ENCODE data around the gene PRDM16. TPM values are rescaled to one million over a fixed set of nuclear protein-coding genes. Genes with fewer than 3 reads are reported as not detected.

The PRDM16 gene
- total RNA-seq, 1 experiment from 2014 or later, result 0.17 TPM

GRCh38 chr1:3074800-3075199 is 5.8 kb downstream of the PRDM16 start:
- Histone ChIP-seq H2BK5ac (ENCODE audit: insufficient read length, low read length) (no peak overlapping the region), H2AFZ (ENCODE audit: low read length) (no peak overlapping the region), H3K4me2 (ENCODE audit: insufficient read depth, insufficient read length, low read length) (no peak overlapping the region), H2BK15ac (ENCODE audit: low read depth, low read length) (no peak overlapping the region), H3K27ac (ENCODE audit: insufficient read length, low read depth, low read length) (no peak overlapping the region), H3K79me1 (ENCODE audit: insufficient read depth, low read depth, low read length, poor library complexity, severe bottlenecking) (no peaks in the 10 kb centered on the region), H3K23ac (ENCODE audit: insufficient read length, low read depth, low read length) (no peak overlapping the region), H3K9me3 (ENCODE audit: control insufficient read depth, low read depth, low read length) (no peaks in the 10 kb centered on the region), H3K4ac (ENCODE audit: low read depth, low read length) (no peak overlapping the region), H3K27me3 (ENCODE audit: insufficient read depth, low read length) (peaks cover 42% of the 10 kb centered on the region), H4K20me1 (ENCODE audit: control insufficient read depth, insufficient read depth, insufficient read length) (no peaks in the 10 kb centered on the region), H4K5ac (ENCODE audit: insufficient read length, low read depth, low read length) (no peak overlapping the region), H2AK5ac (ENCODE audit: insufficient read length, low read length) (no peak overlapping the region), H3K23me2 (ENCODE audit: insufficient read length, low read depth, low read length, poor library complexity, severe bottlenecking) (peaks cover 5% of the 10 kb centered on the region), H3K18ac (ENCODE audit: insufficient read length, low read depth, low read length) (no peak overlapping the region), H3K79me2 (ENCODE audit: insufficient read depth, low read length) (no peaks in the 10 kb centered on the region), H2BK12ac (ENCODE audit: insufficient read length, low read depth, low read length) (no peak overlapping the region), H4K91ac (ENCODE audit: insufficient read length, low read depth, low read length) (no peak overlapping the region), H3K56ac (ENCODE audit: insufficient read length, low read depth, low read length) (no peak overlapping the region), H3T11ph (ENCODE audit: low read length) (no peak overlapping the region), H4K8ac (replicated peaks; ENCODE audit: insufficient read length, low read depth, low read length) (no peak overlapping the region), H3K9ac (ENCODE audit: extremely low read depth, insufficient read length, low read length) (no peak overlapping the region), H2BK20ac (ENCODE audit: low read depth, low read length, poor library complexity, severe bottlenecking) (no peak overlapping the region), H2BK120ac (ENCODE audit: low read depth, low read length, poor library complexity, severe bottlenecking) (no peak overlapping the region), H3K4me1 (ENCODE audit: insufficient read depth, low read length) (peaks cover 4% of the 10 kb centered on the region; the same call in 1 of the 2 replicates), H3K14ac (ENCODE audit: insufficient read depth, low read length) (no peak overlapping the region)
- no peaks in the 10 kb centered on the region for H3K36me3 Mint-ChIP-seq (ENCODE audit: insufficient read depth in 1 of 3, low read depth in 3 of 3)
- TF ChIP-seq CTCF (conservative IDR thresholded peaks at IDR 0.05), result no peak
- DNase-seq, result no peak
- no peak overlapping the region for H3K27ac Mint-ChIP-seq
- peaks cover 8 to 26% of the 10 kb centered on the region in 2 experiments; a peak in 3 of 4 replicates for H3K4me1 Mint-ChIP-seq
- H3K9me3 Mint-ChIP-seq, result no peaks in the 10 kb centered on the region; a peak in 1 of 5 replicates
- no CpG with 5 or more reads among the region's 12 CpGs for WGBS (ENCODE audit: extremely low coverage, insufficient read length, low lambda C conversion rate)
- H3K27me3 Mint-ChIP-seq (ENCODE audit: low read depth), result peaks cover 65% of the 10 kb centered on the region
- H3K4me3 Mint-ChIP-seq, result no peak overlapping the region

Measured in H9 (cell line).